ENCODE measurements around the gene PRRC2B. TPM values are rescaled to one million over a fixed set of nuclear protein-coding genes. Genes with fewer than 3 reads are reported as not detected.
"Not testable (repeated sequence)": the region's sequence is repeated elsewhere in the genome, so short reads cannot be mapped to it uniquely, and the experiment has no call there.

Gene PRRC2B
- total and polyA plus RNA-seq, 8 donors, result 26.3 to 251 (median 71.8) TPM

GRCh38 chr9:131468031-131468430, 74.1 kb downstream of the PRRC2B start:
- H3K9me3 ChIP-seq, result no peaks in the 10 kb centered on the region
- no peak for DNase-seq
- no peak overlapping the region for H3K4me3 ChIP-seq
- H3K27me3 ChIP-seq, result no peaks in the 10 kb centered on the region
- no peak for TF ChIP-seq EP300 (IDR thresholded peaks at IDR 0.05)
- no peak for TF ChIP-seq CTCF (IDR thresholded peaks at IDR 0.05)
- no peak for TF ChIP-seq POLR2AphosphoS5 (IDR thresholded peaks at IDR 0.05)
- no peak for TF ChIP-seq POLR2A (IDR thresholded peaks at IDR 0.05)
- no peak overlapping the region for H3K27ac ChIP-seq
- intact Hi-C loops (cut with DNase I; ENCODE audit: low total_unique reads), result no loop called here
- WGBS, 5 donors, result 89 to 96% (median 91%) methylated on average over 4 of the region's 4 CpGs
- H3K4me1 ChIP-seq, result peaks cover 0 to 11% (median 6%) of the 10 kb centered on the region in 4 donors
- peaks cover 81 to 100% (median 99%) of the 10 kb centered on the region in 4 donors for H3K36me3 ChIP-seq

GRCh38 chr9:131469356-131469755, 75.5 kb downstream of the PRRC2B start:
- Histone ChIP-seq H3K4me1 (peaks cover 0 to 2% (median under 1%) of the 10 kb centered on the region in 4 donors), H3K4me3 (no peak overlapping the region), H3K27ac (no peak overlapping the region), H3K9me3 (no peaks in the 10 kb centered on the region), H3K36me3 (peaks cover 86 to 100% (median 100%) of the 10 kb centered on the region in 4 donors), H3K27me3 (no peaks in the 10 kb centered on the region)
- no peak for TF ChIP-seq POLR2AphosphoS5 (IDR thresholded peaks at IDR 0.05)
- TF ChIP-seq EP300 (IDR thresholded peaks at IDR 0.05), result no peak
- TF ChIP-seq POLR2A (IDR thresholded peaks at IDR 0.05), result no peak
- no peak for TF ChIP-seq CTCF (IDR thresholded peaks at IDR 0.05)
- WGBS, 5 donors, result 68 to 90% (median 86%) methylated on average over 6 of the region's 6 CpGs
- intact Hi-C loops (cut with DNase I; ENCODE audit: low total_unique reads), result no loop called here
- DNase-seq, result no peak

- WGBS, 5 donors, result 93 to 96% (median 94%) methylated on average over 16 of the region's 16 CpGs
- TF ChIP-seq POLR2AphosphoS5 (IDR thresholded peaks at IDR 0.05) (no peak), EP300 (IDR thresholded peaks at IDR 0.05) (no peak), CTCF (IDR thresholded peaks at IDR 0.05) (no peak)
- no peak for DNase-seq
- intact Hi-C loops (cut with DNase I; ENCODE audit: low total_unique reads), result no loop called here
- Histone ChIP-seq H3K27me3 (no peaks in the 10 kb centered on the region), H3K4me3 (no peak overlapping the region), H3K36me3 (peaks cover 86 to 100% (median 100%) of the 10 kb centered on the region in 4 donors), H3K9me3 (no peaks in the 10 kb centered on the region), H3K27ac (no peak overlapping the region), H3K4me1 (no peaks in the 10 kb centered on the region)
These were observed 76.1 kb downstream of the PRRC2B start for GRCh38 chr9:131469951-131470350.

GRCh38 chr9:131470581-131470991, 76.7 kb downstream of the PRRC2B start:
- no peaks in the 10 kb centered on the region for H3K9me3 ChIP-seq
- no peak overlapping the region for H3K27ac ChIP-seq
- intact Hi-C loops (cut with DNase I; ENCODE audit: low total_unique reads), result no loop called here
- 91 to 99% (median 98%) methylated on average over 11 to 12 of the region's 12 CpGs for WGBS, 5 donors
- DNase-seq, result no peak
- H3K36me3 ChIP-seq, result peaks cover 86 to 100% (median 100%) of the 10 kb centered on the region in 4 donors
- no peaks in the 10 kb centered on the region for H3K4me1 ChIP-seq
- no peak overlapping the region for H3K4me3 ChIP-seq
- no peak for TF ChIP-seq POLR2A (IDR thresholded peaks at IDR 0.05)
- no peak for TF ChIP-seq POLR2AphosphoS5 (IDR thresholded peaks at IDR 0.05)
- TF ChIP-seq EP300 (IDR thresholded peaks at IDR 0.05), result no peak
- TF ChIP-seq CTCF (IDR thresholded peaks at IDR 0.05), result no peak
- H3K27me3 ChIP-seq, result no peaks in the 10 kb centered on the region

- H3K27ac ChIP-seq; DNase-seq; H3K4me3 ChIP-seq; H3K27me3 ChIP-seq; intact Hi-C loops (cut with DNase I; ENCODE audit: low total_unique reads); H3K4me1 ChIP-seq; H3K9me3 ChIP-seq: not testable (repeated sequence)
- WGBS, 5 donors, result 84 to 98% (median 95%) methylated on average over 4 to 5 of the region's 5 CpGs
- peaks cover 93 to 100% (median 100%) of the 10 kb centered on the region in 4 donors for H3K36me3 ChIP-seq
These were observed 78.2 kb downstream of the PRRC2B start for GRCh38 chr9:131472085-131472484.

Data from stomach (tissue), 9 donors.